NB4 (cell line): ENCODE measurements around the gene NCOA1.

Source experiments
- CTCF ChIP-seq: IDR thresholded peaks from one replicate; pipeline ENCODE4 v1.5.1; 2012; ENCODE audit warnings: low read depth, low read length
- MAX ChIP-seq: IDR thresholded peaks from 2 replicates; pipeline ENCODE4 v1.6.1; 2011; ENCODE audit warnings: low read depth, low read length
- MYC ChIP-seq: IDR thresholded peaks from 2 replicates; pipeline ENCODE4 v1.6.1; 2011; ENCODE audit warnings: low read depth, low read length
- POLR2A ChIP-seq: IDR thresholded peaks from 2 replicates; pipeline ENCODE4 v1.6.1; 2011; ENCODE audit warnings: mild to moderate bottlenecking; ENCODE audit not compliant: insufficient read length; ENCODE audit errors: extremely low read depth

DNA sequence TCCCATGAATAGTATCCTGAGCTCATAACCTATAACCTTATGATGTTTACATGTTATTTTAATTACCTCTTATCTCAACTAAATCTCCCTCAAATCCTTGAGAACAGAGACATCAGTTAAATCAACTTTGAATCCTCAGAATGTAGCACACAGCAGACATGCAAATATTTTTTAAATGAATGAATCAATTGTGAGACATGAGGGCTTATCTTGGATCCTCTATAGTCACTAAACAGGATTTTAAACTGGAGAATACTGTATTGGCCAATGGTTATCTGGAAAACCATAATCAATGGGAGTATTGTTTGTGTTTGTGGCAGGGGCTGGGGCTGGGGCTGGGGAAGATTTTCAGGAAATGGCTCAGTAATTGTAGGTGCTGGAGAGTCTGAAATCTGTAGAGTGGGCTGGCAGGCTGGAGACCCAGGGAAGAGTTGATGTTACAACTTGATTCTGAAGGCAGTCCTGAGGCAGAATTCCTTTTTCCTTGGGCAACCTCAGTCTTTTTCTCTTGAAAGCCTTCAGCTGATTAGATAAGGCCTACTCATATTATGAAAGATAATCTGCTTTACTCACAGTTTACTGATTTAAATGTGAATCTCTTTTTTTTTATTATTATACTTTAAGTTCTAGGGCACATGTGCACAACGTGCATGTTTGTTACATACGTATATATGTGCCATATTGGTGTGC lies 106.3 kb downstream of the NCOA1 start:
- TF ChIP-seq POLR2A (no peak), MYC (no peak), CTCF (no peak), MAX (no peak)
